GM12865 (cell line): Measurements from ENCODE around the gene RALGPS1.

Experiments used
- DNase-seq: peaks from one replicate; pipeline ENCODE4 v3.0.0; 2010; ENCODE audit warnings: low read depth
- H3K4me3 ChIP-seq: 2 replicates; pipeline ENCODE4 v1.5.1; 2011; ENCODE audit warnings: mild to moderate bottlenecking, low read depth, low read length, control low read depth
- TF ChIP-seq, protein P1 (sequence below): IDR thresholded peaks from 2 replicates; pipeline ENCODE4 v1.5.1; 2011; ENCODE audit warnings: low read length, control low read depth, low read depth, inconsistent platforms; ENCODE audit not compliant: insufficient read depth; ENCODE audit errors: missing control alignments

Gene RALGPS1

DNA sequence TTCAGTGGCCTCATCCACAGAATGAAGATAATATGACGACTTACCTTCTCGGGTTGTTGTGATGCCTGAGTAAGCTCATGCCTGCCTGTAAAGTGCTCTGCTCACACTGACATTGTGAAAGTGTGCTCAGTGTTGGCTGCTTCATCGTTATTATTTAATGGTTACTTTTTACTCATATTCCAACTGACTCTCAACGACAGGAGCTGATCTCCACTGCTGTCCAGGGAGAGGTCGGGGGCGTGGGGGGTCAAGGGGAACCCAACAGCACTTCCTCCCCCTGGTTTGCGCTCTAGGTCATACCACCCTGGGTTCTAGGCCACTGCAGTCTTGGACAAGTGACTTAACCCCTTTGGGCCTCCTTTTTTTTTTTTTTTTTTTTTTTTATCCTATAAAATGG lies 260.7 kb downstream of the RALGPS1 start:
- TF ChIP-seq, protein P1, sequence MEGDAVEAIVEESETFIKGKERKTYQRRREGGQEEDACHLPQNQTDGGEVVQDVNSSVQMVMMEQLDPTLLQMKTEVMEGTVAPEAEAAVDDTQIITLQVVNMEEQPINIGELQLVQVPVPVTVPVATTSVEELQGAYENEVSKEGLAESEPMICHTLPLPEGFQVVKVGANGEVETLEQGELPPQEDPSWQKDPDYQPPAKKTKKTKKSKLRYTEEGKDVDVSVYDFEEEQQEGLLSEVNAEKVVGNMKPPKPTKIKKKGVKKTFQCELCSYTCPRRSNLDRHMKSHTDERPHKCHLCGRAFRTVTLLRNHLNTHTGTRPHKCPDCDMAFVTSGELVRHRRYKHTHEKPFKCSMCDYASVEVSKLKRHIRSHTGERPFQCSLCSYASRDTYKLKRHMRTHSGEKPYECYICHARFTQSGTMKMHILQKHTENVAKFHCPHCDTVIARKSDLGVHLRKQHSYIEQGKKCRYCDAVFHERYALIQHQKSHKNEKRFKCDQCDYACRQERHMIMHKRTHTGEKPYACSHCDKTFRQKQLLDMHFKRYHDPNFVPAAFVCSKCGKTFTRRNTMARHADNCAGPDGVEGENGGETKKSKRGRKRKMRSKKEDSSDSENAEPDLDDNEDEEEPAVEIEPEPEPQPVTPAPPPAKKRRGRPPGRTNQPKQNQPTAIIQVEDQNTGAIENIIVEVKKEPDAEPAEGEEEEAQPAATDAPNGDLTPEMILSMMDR: no peak
- DNase-seq: no peak
- no peak overlapping the region for H3K4me3 ChIP-seq

DNA sequence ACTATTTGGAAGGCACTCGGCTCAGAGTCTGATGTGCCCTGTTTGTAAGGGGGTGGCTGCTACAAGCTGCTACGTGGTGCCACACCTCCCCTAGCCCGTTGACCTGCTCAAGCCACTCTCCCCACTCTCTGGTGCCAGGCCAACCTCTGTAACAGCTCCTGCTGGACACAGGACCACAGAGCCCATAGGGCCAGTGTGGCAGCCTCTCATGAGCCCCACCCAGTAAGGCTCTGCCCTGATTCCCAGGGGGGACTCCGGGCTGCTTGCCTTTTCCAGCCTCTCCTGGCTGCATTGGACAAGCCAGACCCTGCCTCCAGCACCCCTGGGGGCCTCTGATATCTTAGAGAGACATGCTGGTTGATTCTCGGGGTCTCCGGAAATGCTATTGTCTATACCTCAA lies 261.2 kb downstream of the RALGPS1 start:
- TF ChIP-seq, protein P1: no peak
- no peak overlapping the region for H3K4me3 ChIP-seq
- no peak for DNase-seq

DNA sequence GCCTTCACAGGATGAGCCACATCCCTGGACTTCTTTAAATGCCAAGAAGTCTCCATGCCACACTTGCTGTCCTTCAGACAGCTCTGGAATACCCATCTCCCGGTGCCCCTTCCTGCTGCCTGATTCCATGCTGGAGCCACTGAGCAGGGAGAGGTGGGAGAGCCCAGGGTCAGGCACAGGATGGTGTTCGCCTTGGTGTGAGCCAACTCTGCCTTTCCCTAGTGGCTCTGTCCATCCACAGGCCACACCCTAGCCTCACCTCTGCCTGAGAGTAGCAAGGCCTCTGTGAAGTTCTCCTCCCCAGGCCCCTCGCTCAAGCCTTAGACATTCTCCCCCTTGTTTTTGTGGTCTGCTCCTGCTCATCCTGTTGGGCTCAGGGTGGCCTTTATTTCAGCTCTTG lies 262.0 kb downstream of the RALGPS1 start:
- no peak overlapping the region for H3K4me3 ChIP-seq
- TF ChIP-seq, protein P1: no peak
- no peak for DNase-seq

DNA sequence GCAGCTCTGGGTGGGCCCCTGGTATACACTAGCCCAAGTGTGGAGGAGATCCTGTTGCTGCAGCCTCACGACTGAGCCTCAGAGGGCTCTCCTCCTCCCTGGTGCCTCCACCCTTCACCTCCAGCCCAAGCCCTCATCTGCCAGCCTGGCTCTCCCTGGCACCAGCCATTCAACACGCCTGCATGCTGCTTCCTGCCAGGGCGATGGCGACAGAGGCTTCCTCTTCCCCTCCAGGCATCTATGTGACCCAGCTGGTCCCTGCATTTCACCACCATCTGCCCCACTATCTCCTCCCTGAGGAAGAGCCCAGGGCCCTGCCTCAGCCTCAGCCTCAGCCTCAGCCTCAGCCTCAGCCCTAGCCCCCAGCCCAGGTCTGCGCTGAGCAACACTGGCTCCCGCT lies 262.6 kb downstream of the RALGPS1 start:
- H3K4me3 ChIP-seq: no peak overlapping the region
- TF ChIP-seq, protein P1: no peak
- DNase-seq: no peak

DNA sequence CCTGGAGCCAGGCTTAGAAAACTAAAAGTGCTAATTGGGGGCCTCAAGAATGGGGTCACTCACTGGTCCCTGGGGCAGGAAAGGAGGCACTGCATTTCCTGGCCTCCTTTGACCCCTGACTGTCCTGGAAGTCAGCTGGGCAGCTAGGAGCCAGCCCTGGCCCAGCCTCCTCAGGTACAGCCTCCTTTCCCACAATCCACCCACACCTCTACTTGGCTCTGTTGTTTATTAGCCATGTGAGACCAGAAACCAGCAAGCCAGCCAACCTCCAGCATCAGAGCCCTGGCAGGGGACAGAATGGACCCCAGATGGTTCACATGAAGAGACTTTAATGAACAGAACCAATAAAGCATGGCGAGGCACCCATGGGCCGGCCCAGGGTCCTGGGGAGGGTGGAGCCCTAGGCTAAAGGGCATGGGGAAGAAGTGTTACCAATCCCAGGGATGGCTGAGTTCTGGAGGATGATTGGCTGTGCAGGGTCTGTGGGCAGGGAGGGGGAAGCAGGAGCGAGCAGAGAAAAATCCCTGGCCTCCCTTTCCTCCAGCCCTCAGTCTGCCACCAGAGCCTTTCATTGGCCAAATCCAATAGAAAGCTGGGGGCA lies 263.2 kb downstream of the RALGPS1 start:
- no peak overlapping the region for H3K4me3 ChIP-seq
- TF ChIP-seq, protein P1: no peak
- DNase-seq: no peak

DNA sequence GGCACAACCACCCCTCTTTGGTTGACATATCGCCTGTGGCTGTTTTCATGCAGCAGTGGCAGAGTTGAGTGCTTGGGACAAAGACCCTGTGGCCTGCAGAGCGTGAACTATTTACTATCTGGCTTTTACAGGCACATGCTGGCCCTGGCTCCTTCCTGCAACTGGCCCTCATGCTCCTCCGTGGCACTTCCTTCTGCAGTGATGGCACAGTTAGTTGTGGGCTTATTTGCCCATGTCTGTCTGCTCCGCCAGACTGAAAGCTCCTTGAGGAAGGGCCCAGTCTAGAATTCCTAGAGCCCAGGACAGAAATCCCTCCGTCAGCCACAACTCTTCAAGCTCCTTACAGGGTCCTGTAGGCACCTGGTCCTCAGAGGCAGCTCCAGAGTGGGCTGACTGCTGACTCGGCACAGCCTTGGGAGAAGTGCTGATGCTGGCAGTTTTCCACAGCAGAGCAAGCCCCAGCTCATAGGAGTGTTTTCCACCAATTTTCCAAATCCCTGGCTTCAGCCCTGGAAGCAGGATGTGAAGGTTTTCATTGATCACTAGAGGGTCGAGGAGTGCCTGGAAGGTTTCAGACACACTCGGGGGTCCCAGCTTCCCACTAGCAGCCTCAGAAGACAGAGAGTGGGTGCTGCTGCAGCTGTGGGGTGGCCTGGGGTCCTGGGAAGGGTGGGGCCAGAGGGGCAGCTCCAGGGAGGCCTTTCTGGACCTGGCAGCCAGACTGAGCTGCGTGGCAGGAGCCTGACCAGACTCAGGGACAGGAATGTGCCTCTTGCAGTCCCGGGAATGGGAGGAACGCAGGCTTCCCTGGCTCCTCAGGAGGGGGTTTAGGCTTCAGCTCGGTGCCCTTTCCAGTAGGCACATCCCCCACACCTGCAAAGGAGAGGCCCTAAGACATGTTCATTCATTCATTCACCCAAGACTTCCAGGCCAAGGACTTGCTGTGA lies 264.4 kb downstream of the RALGPS1 start:
- DNase-seq: no peak
- H3K4me3 ChIP-seq: no peak overlapping the region
- TF ChIP-seq, protein P1: no peak
